Islet of Langerhans (tissue), 1 donor: ENCODE data around the gene FHL1.
A peak's percentile ranks its signal among the peaks of the same experiment; 100 is the strongest.
"Not testable (repeated sequence)": the region's sequence is repeated elsewhere in the genome, so short reads cannot be mapped to it uniquely, and the experiment has no call there.

Source experiments
- FAIRE-seq: peaks from one replicate; lab custom pipeline; 2011; peaks lifted over from hg19 to GRCh38; lab: Jason Lieb, UNC

FHL1 gene

GRCh38 chrX:136210243-136210642 is 62.9 kb downstream of the FHL1 start:
- FAIRE-seq, result no peak

- FAIRE-seq, result no peak
Measured at GRCh38 chrX:136210806-136211205, 63.5 kb downstream of the FHL1 start.

GRCh38 chrX:136211766-136212556 is 64.6 kb downstream of the FHL1 start:
- no peak for FAIRE-seq

GRCh38 chrX:136212557-136213111 is 65.3 kb downstream of the FHL1 start:
- no peak for FAIRE-seq

- FAIRE-seq, result no peak
Measured at GRCh38 chrX:136214551-136214950, 67.2 kb downstream of the FHL1 start.

GRCh38 chrX:136215559-136215958 is 68.2 kb downstream of the FHL1 start:
- no peak for FAIRE-seq

- FAIRE-seq, result no peak
Measured at GRCh38 chrX:136219893-136220292, 72.6 kb downstream of the FHL1 start.

- no peak for FAIRE-seq
Measured at GRCh38 chrX:136220540-136220939, 73.2 kb downstream of the FHL1 start.

- FAIRE-seq, result no peak
Measured at GRCh38 chrX:136220951-136221350, 73.6 kb downstream of the FHL1 start.

- no peak for FAIRE-seq
Measured at GRCh38 chrX:136221851-136222513, 74.6 kb downstream of the FHL1 start.

- no peak for FAIRE-seq
Measured at GRCh38 chrX:136227074-136227473, 79.7 kb downstream of the FHL1 start.

- FAIRE-seq, result no peak
Measured at GRCh38 chrX:136227948-136228838, 80.9 kb downstream of the FHL1 start.

- no peak for FAIRE-seq
Measured at GRCh38 chrX:136228839-136229207, 81.5 kb downstream of the FHL1 start.

GRCh38 chrX:136237074-136237473 is 89.7 kb downstream of the FHL1 start:
- FAIRE-seq, result no peak

- not testable (repeated sequence) for FAIRE-seq
Measured at GRCh38 chrX:136237849-136238248, 90.5 kb downstream of the FHL1 start.

- peak; percentile 43 for FAIRE-seq
Measured at GRCh38 chrX:136246201-136246600, 98.9 kb downstream of the FHL1 start.

GRCh38 chrX:136250191-136251040 is 103.1 kb downstream of the FHL1 start:
- no peak for FAIRE-seq

- peak; percentile 93 for FAIRE-seq
Measured at GRCh38 chrX:136251041-136251991, 104.0 kb downstream of the FHL1 start, which contains the start of gene MAP7D3. MAP7D3 (minus strand) TSS chrX:136251400; CDS start chrX:136251358, 42 bp downstream.

GRCh38 chrX:136255541-136255940 is 108.2 kb downstream of the FHL1 start:
- FAIRE-seq, result no peak

- no peak for FAIRE-seq
Measured at GRCh38 chrX:136256026-136256425, 108.7 kb downstream of the FHL1 start.
